Uterus (tissue), 4 donors: Measurements from ENCODE around the gene PRG2. TPM values are rescaled to one million over a fixed set of nuclear protein-coding genes. Genes with fewer than 3 reads are reported as not detected.

Source experiments
- DNase-seq, 2 donors: peaks; one replicate each; pipeline ENCODE4 v3.0.0-alpha.2; 2019 to 2020
- H3K27ac ChIP-seq, 2 donors: fragments of 200-600 bp; sonication (generic); 1 replicate in 1 of 2; 2 replicates in 1 of 2; pipeline ENCODE4 v1.5.1; 2016 to 2018
- H3K27me3 ChIP-seq, 2 donors: fragments of 200-600 bp; sonication (generic); one replicate each; pipeline ENCODE4 v1.5.1; 2018 to 2019; ENCODE audit warnings: control low read depth in 1 of 2
- H3K36me3 ChIP-seq, 2 donors: fragments of 200-600 bp; sonication (generic); one replicate each; pipeline ENCODE4 v1.5.1; 2019; ENCODE audit warnings: control low read depth in 1 of 2
- H3K4me1 ChIP-seq, 2 donors: fragments of 200-600 bp; sonication (generic); one replicate each; pipeline ENCODE4 v1.5.1; 2018 to 2019; ENCODE audit warnings: control low read depth in 1 of 2
- H3K4me3 ChIP-seq, 2 donors: fragments of 200-600 bp; sonication (generic); 1 replicate in 1 of 2; 2 replicates in 1 of 2; pipeline ENCODE4 v1.5.1; 2018 to 2019; ENCODE audit warnings: mild to moderate bottlenecking in 1 of 2
- H3K9me3 ChIP-seq, 2 donors: fragments of 200-600 bp; sonication (generic); one replicate each; pipeline ENCODE4 v1.5.1; 2019; ENCODE audit warnings: control low read depth in 1 of 2
- CTCF ChIP-seq, 4 experiments: fragments of 200-600 bp in 2 of 4; fragments of 450-650 bp in 2 of 4; sonication (generic) in 2 of 4; IDR thresholded peaks; one replicate each; pipeline ENCODE4 v1.5.1; 2016 to 2019; ENCODE audit warnings: antibody characterized with exemption in 4 of 4, mild to moderate bottlenecking in 2 of 4, moderate library complexity in 1 of 4
- POLR2A ChIP-seq, 2 donors: fragments of 450-650 bp; IDR thresholded peaks; one replicate each; pipeline ENCODE4 v1.6.1; 2016; ENCODE audit warnings: antibody characterized with exemption in 2 of 2, mild to moderate bottlenecking in 1 of 2, moderate library complexity in 1 of 2
- intact Hi-C: fragments of 100-400 bp; cut with DNase I; formaldehyde crosslinking; loops from one replicate; pipeline ENCODE4 v1.15.1; 2023; ENCODE audit warnings: low total_unique reads
- total RNA-seq, 4 donors: library from RNA; depleted of rRNA in 3 of 4; stranded (reverse); fragments of >200 nt in 3 of 4; gene quantifications; one replicate each; pipeline versions ENCODE4 v1.1.0 to v1.2.4, GENCODE V29; 2014 to 2023
- donor health status: DM: yes; HTN: yes; CAD: no.

The PRG2 gene
- total RNA-seq: under 1 TPM in 1 of 4 donors, not detected in 3; 0.21 TPM

GRCh38 chr11:57390535-57390934 lies at the start of gene PRG2:
Gene PRG2 (minus strand): TSS chr11:57390650. CDS start chr11:57389944, 706 bp downstream.
- intact Hi-C loops: no loop called here
- no peaks in the 10 kb centered on the region for H3K36me3 ChIP-seq
- no peaks in the 10 kb centered on the region for H3K27me3 ChIP-seq
- no peaks in the 10 kb centered on the region for H3K4me1 ChIP-seq
- TF ChIP-seq POLR2A (IDR thresholded peaks at IDR 0.05) (no peak), CTCF (IDR thresholded peaks at IDR 0.05) (no peak)
- H3K27ac ChIP-seq: no peak within 1 kb of the TSS
- no peak for DNase-seq
- no peaks in the 10 kb centered on the region for H3K9me3 ChIP-seq
- no peak within 1 kb of the TSS for H3K4me3 ChIP-seq

GRCh38 chr11:57439786-57440185 lies 49.3 kb upstream of the PRG2 start:
- no peak for DNase-seq
- H3K27ac ChIP-seq: no peak overlapping the region
- H3K27me3 ChIP-seq: no peaks in the 10 kb centered on the region
- H3K4me3 ChIP-seq: no peak overlapping the region
- no peaks in the 10 kb centered on the region for H3K9me3 ChIP-seq
- H3K4me1 ChIP-seq: no peaks in the 10 kb centered on the region
- TF ChIP-seq POLR2A (IDR thresholded peaks at IDR 0.05) (no peak), CTCF (IDR thresholded peaks at IDR 0.05) (no peak)
- intact Hi-C loops: no loop called here
- no peaks in the 10 kb centered on the region for H3K36me3 ChIP-seq

GRCh38 chr11:57438345-57439285 lies 48.2 kb upstream of the PRG2 start:
- no peak overlapping the region for H3K4me3 ChIP-seq
- TF ChIP-seq POLR2A (IDR thresholded peaks at IDR 0.05) (no peak), CTCF (IDR thresholded peaks at IDR 0.05) (no peak)

GRCh38 chr11:57436031-57436430 lies 45.6 kb upstream of the PRG2 start:
- H3K4me1 ChIP-seq: no peaks in the 10 kb centered on the region
- H3K27ac ChIP-seq: no peak overlapping the region
- no peaks in the 10 kb centered on the region for H3K36me3 ChIP-seq
- intact Hi-C loops: no loop called here
- no peaks in the 10 kb centered on the region for H3K9me3 ChIP-seq
- H3K27me3 ChIP-seq: no peaks in the 10 kb centered on the region
- TF ChIP-seq CTCF (IDR thresholded peaks at IDR 0.05) (no peak), POLR2A (IDR thresholded peaks at IDR 0.05) (no peak)
- no peak for DNase-seq
- H3K4me3 ChIP-seq: no peak overlapping the region

More at GRCh38 chr11:57438345-57439285, 48.2 kb upstream of the PRG2 start:
- Histone ChIP-seq H3K27ac (no peak overlapping the region), H3K9me3 (no peaks in the 10 kb centered on the region), H3K36me3 (no peaks in the 10 kb centered on the region), H3K4me1 (no peaks in the 10 kb centered on the region), H3K27me3 (no peaks in the 10 kb centered on the region)
- no peak for DNase-seq
- intact Hi-C loops: no loop called here
